ENCODE results near the gene SYCN.

The SYCN gene

GRCh38 chr19:39154629-39155100 lies 49.4 kb downstream of the SYCN start:
- DNase-seq (ENCODE audit: low read depth), result no peak

GRCh38 chr19:39154100-39154628 lies 49.9 kb downstream of the SYCN start:
- no peak for DNase-seq (ENCODE audit: low read depth)

All from T-helper 22 cell (primary cell).